Right lobe of liver (tissue), 4 donors: ENCODE data around the gene RGL2.

Experiments used
- POLR2A ChIP-seq: fragments of 450-650 bp; IDR thresholded peaks from one replicate; pipeline ENCODE4 v1.6.1; 2017; ENCODE audit warnings: antibody characterized with exemption, mild to moderate bottlenecking
- TF ChIP-seq, protein P1 (sequence below), 4 donors: fragments of 200-600 bp in 3 of 4; fragments of 450-650 bp in 1 of 4; IDR thresholded peaks; one replicate each; pipeline versions ENCODE4 v1.5.1 to v1.8.0; 2016 to 2022; ENCODE audit warnings: antibody characterized with exemption in 4 of 4, mild to moderate bottlenecking in 2 of 4
- donor health status: DM: no; HTN: no; CAD: no.
- donor health status: DM: no; HTN: no; CAD: no.
- donor health status: DM: no; HTN: yes; CAD: no.

DNA sequence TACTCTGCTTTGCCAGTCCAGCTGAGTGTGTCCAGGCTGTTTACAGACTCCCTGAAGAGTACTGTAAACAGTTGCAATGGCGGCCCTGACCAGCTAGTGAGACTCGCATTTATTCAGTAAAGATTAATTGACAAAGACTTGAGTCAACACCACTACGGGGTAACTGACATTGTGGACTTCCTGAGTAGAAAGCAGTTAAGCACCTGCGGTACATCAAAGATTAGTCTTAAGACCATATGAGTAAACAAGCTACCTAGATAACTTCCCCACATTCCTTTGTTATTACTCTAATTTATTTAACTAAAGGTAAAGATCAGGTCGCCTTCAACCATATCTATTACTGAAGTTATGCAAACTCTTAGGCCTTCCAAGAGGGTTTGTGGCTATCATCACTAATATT is 39.7 kb downstream of the RGL2 start:
- TF ChIP-seq, protein P1, sequence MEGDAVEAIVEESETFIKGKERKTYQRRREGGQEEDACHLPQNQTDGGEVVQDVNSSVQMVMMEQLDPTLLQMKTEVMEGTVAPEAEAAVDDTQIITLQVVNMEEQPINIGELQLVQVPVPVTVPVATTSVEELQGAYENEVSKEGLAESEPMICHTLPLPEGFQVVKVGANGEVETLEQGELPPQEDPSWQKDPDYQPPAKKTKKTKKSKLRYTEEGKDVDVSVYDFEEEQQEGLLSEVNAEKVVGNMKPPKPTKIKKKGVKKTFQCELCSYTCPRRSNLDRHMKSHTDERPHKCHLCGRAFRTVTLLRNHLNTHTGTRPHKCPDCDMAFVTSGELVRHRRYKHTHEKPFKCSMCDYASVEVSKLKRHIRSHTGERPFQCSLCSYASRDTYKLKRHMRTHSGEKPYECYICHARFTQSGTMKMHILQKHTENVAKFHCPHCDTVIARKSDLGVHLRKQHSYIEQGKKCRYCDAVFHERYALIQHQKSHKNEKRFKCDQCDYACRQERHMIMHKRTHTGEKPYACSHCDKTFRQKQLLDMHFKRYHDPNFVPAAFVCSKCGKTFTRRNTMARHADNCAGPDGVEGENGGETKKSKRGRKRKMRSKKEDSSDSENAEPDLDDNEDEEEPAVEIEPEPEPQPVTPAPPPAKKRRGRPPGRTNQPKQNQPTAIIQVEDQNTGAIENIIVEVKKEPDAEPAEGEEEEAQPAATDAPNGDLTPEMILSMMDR (IDR thresholded peaks at IDR 0.05) = no peak
- TF ChIP-seq POLR2A = no peak
